Measurements from ENCODE around the gene ARID5B. TPM values are rescaled to one million over a fixed set of nuclear protein-coding genes. Genes with fewer than 3 reads are reported as not detected.

ARID5B gene
- total and polyA plus RNA-seq, 2 of the 4 experiments (the other 2 are of a cell fraction): 41.0 to 125 TPM

DNA sequence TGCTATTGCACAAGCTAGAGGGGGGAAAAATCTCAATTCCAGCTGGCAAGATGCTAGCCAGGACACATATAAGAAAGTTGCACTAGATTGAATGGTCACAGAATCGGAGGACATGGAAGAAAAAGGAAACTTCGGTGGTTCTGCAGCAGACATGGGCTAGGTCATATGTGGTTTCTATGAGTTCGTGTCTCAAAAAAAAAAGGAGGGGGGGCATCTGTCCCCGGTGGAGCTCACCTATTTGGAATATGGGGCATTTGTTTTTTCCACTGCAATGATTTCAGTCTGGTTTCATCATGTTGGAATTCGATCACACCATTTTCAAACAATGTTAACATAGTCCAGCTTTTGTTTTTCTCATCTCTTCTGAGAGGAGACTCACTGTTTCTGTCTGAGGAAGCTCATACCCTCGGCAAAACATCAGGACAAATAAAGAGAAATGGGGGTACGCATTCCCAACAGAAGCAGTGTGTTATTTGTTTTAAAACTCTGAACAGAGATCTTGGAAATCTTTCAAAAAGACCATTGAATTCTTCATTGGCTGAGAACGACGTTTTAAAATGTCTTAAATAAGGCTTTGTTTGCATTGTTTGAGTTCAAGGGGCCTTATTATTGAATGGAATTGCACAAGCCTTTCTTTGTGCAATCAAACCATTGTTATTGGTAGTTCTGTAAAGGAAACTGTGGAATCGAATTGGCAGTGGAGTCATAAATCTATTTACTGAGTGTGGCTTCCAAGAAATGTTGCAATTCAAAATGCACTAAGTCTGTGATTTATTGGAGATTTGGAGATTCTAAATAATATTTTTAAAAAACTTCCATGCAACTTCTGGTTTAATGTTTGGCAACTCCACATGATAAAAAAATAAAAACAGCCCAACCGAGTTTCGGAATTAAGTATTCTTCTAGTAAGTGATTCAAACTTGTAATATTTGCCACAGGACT, 194.0 kb downstream of the ARID5B start:
- Histone ChIP-seq H3K79me1 (ENCODE audit: low read depth in 1 of 2, low read length in 2 of 2) (peaks cover 26 to 66% of the 10 kb centered on the region in 2 experiments; a peak in 3 of 4 replicates), H2AK5ac (ENCODE audit: low read depth, low read length) (peak overlapping the region; percentile 20; the same call in 1 of the 2 replicates), H3K9ac (ENCODE audit: low read depth, low read length) (peak overlapping the region; percentile 66), H4K91ac (ENCODE audit: insufficient read depth, low read depth, low read length) (peak overlapping the region; percentile 95), H3K9me3 (ENCODE audit: control insufficient read depth, insufficient read depth, low read length) (no peaks in the 10 kb centered on the region), H3K23ac (ENCODE audit: low read depth, low read length) (peak overlapping the region; percentile 85), H3K4ac (ENCODE audit: low read depth, low read length) (peak overlapping the region; percentile 94), H3K4me2 (ENCODE audit: low read depth, low read length) (peak overlapping the region; percentile 53), H3K4me1 (ENCODE audit: control insufficient read depth, insufficient read depth, low read length) (peaks cover 39% of the 10 kb centered on the region), H3K36me3 (ENCODE audit: control insufficient read depth, insufficient read depth, low read length) (peaks cover 45% of the 10 kb centered on the region), H2BK120ac (ENCODE audit: low read depth, low read length) (peak overlapping the region; percentile 96), H4K20me1 (ENCODE audit: insufficient read depth, low read length) (peaks cover 4% of the 10 kb centered on the region; the same call in 1 of the 2 replicates), H4K5ac (ENCODE audit: low read depth, low read length) (peak overlapping the region; percentile 89), H3K9me1 (ENCODE audit: insufficient read depth, low read length) (peaks cover 42% of the 10 kb centered on the region), H4K8ac (ENCODE audit: low read depth in 2 of 2, low read length in 2 of 2) (peak overlapping the region; percentile 84 to 91), H2AFZ (replicated peaks; ENCODE audit: low read length, poor library complexity) (no peak overlapping the region), H3K18ac (ENCODE audit: low read depth, low read length) (peak overlapping the region; percentile 100), H3K4me3 (ENCODE audit: insufficient read depth, low read depth, low read length) (no peak overlapping the region), H2AK9ac (replicated peaks; ENCODE audit: low read depth, low read length, poor library complexity) (no peak overlapping the region), H3K27me3 (ENCODE audit: control insufficient read depth, insufficient read depth, low read length) (no peaks in the 10 kb centered on the region), H2BK20ac (ENCODE audit: low read depth, low read length) (peak overlapping the region; percentile 86), H3K56ac (ENCODE audit: extremely low read depth, insufficient read depth, low read length) (peak overlapping the region; percentile 89), H3K14ac (replicated peaks; ENCODE audit: low read depth, low read length) (peak overlapping the region; percentile 91), H2BK15ac (ENCODE audit: low read depth, low read length) (peak overlapping the region; percentile 78; the same call in 1 of the 3 replicates), H2BK5ac (ENCODE audit: low read depth, low read length, poor library complexity, severe bottlenecking) (peak overlapping the region; percentile 97), H3K27ac (ENCODE audit: insufficient read depth, low read length) (peak overlapping the region; percentile 98; the same call in 1 of the 2 replicates)
- TF ChIP-seq MXI1 (IDR thresholded peaks at IDR 0.05; ENCODE audit: borderline replicate concordance, low read depth, low read length) (no peak), CEBPB (IDR thresholded peaks at IDR 0.05; ENCODE audit: low read depth, low read length) (peak; percentile 54; the same call in 1 of the 2 replicates)
- ATAC-seq (ENCODE audit: low read depth) (no peak), DNase-seq (peak; percentile 69)
- intact Hi-C loops (cut with micrococcal nuclease): loop anchor here (1.0 to 10.0 kb wide), 4 partner anchors 41 to 339 kb away; no protein-coding TSS in a partner anchor
- BruUV-seq (replicated peaks): no TSS peak
- 100% methylated on average over 2 of the region's 12 CpGs; no CpG with 5 or more reads in 1 of the 2 experiments for WGBS, 2 experiments (ENCODE audit: extremely low coverage in 2 of 2, insufficient read length in 1 of 2)
- in situ Hi-C loops (cut with MboI; ENCODE audit: low sequenced_read_pairs): loop anchor here (5.0 to 25.0 kb wide), 2 partner anchors 137 to 1042 kb away; partner anchors contain the start of gene NRBF2
- dilution Hi-C loops (cut with HindIII; ENCODE audit: low sequenced_read_pairs, unreplicated experiment): no loop called here
- ChIA-PET CTCF (interaction anchor here (0.6 to 1.2 kb wide), 3 partner anchors 56 to 1408 kb away, joined by 3 to 6 read pairs (median 3); no protein-coding TSS in a partner anchor), POLR2A (ENCODE audit: unreplicated experiment) (interaction anchor here (1.1 to 1.8 kb wide), 4 partner anchors 42 to 148 kb away, joined by 3 to 9 read pairs (median 5); no protein-coding TSS in a partner anchor)
